Endothelial cell (in vitro differentiated cells): Measurements from ENCODE around the gene PPRC1. TPM values are rescaled to one million over a fixed set of nuclear protein-coding genes. Genes with fewer than 3 reads are reported as not detected.

Source experiments
- DNase-seq: peaks from one replicate; pipeline ENCODE4 v3.0.0; 2021; ENCODE audit warnings: low spot score
- H3K27ac Mint-ChIP-seq: one replicate; pipeline ENCODE4 v1.8.0; 2021; ENCODE audit warnings: mixed read lengths, inconsistent platforms; ENCODE audit not compliant: unreplicated experiment
- H3K27me3 Mint-ChIP-seq: one replicate; pipeline ENCODE4 v1.8.0; 2021; ENCODE audit warnings: mild to moderate bottlenecking, moderate library complexity, mixed read lengths, inconsistent platforms; ENCODE audit not compliant: unreplicated experiment
- H3K36me3 Mint-ChIP-seq: one replicate; pipeline ENCODE4 v1.8.0; 2021; ENCODE audit warnings: mild to moderate bottlenecking, low read depth, mixed read lengths, inconsistent platforms; ENCODE audit not compliant: unreplicated experiment
- H3K4me1 Mint-ChIP-seq: one replicate; pipeline ENCODE4 v1.8.0; 2021; ENCODE audit warnings: mild to moderate bottlenecking, mixed read lengths, inconsistent platforms; ENCODE audit not compliant: unreplicated experiment
- H3K4me3 Mint-ChIP-seq: one replicate; pipeline ENCODE4 v1.8.0; 2021; ENCODE audit warnings: mild to moderate bottlenecking, mixed read lengths, inconsistent platforms; ENCODE audit not compliant: unreplicated experiment
- H3K9me3 Mint-ChIP-seq: one replicate; pipeline ENCODE4 v1.8.0; 2021; ENCODE audit warnings: mixed read lengths, inconsistent platforms; ENCODE audit not compliant: unreplicated experiment
- CTCF ChIP-seq: fragments of 200-600 bp; sonication (generic); IDR thresholded peaks from one replicate; pipeline ENCODE4 v1.5.0; 2021; ENCODE audit warnings: antibody characterized with exemption; ENCODE audit not compliant: unreplicated experiment
- total RNA-seq: library from RNA; stranded (reverse); fragmentation: NEBNext Ultra II Directional; extraction: Animal tissue kit (Norgen Biotek cat#: 25700); gene quantifications from one replicate; pipeline ENCODE4 v1.2.1, GENCODE V29; 2021; ENCODE audit not compliant: unreplicated experiment

PPRC1 gene
- total RNA-seq, 1 donor from 2014 or later, result 29.9 TPM

- H3K9me3 Mint-ChIP-seq, result no peaks in the 10 kb centered on the region
- peaks cover 43% of the 10 kb centered on the region for H3K36me3 Mint-ChIP-seq
- H3K27me3 Mint-ChIP-seq, result peaks cover 14% of the 10 kb centered on the region
- H3K4me1 Mint-ChIP-seq, result peaks cover 18% of the 10 kb centered on the region
- no peak overlapping the region for H3K4me3 Mint-ChIP-seq
- DNase-seq, result no peak
- no peak overlapping the region for H3K27ac Mint-ChIP-seq
- TF ChIP-seq CTCF, result no peak
Measured at GRCh38 chr10:102140218-102140617, 7.4 kb downstream of the PPRC1 start.

- no peak for DNase-seq
- Mint-ChIP-seq H3K4me1 (peaks cover 15% of the 10 kb centered on the region), H3K27ac (no peak overlapping the region), H3K9me3 (no peaks in the 10 kb centered on the region), H3K4me3 (no peak overlapping the region), H3K36me3 (peaks cover 46% of the 10 kb centered on the region), H3K27me3 (peaks cover 14% of the 10 kb centered on the region)
- no peak for TF ChIP-seq CTCF
Measured at GRCh38 chr10:102140913-102141540, 8.2 kb downstream of the PPRC1 start.

GRCh38 chr10:102141583-102142107 is 8.8 kb downstream of the PPRC1 start:
- DNase-seq, result no peak
- Mint-ChIP-seq H3K4me1 (peaks cover 12% of the 10 kb centered on the region), H3K4me3 (no peak overlapping the region), H3K36me3 (peaks cover 49% of the 10 kb centered on the region), H3K9me3 (no peaks in the 10 kb centered on the region), H3K27me3 (peaks cover 14% of the 10 kb centered on the region), H3K27ac (no peak overlapping the region)
- TF ChIP-seq CTCF, result no peak

- Mint-ChIP-seq H3K27me3 (peaks cover 5% of the 10 kb centered on the region), H3K9me3 (no peaks in the 10 kb centered on the region), H3K36me3 (peaks cover 44% of the 10 kb centered on the region), H3K4me1 (peaks cover 11% of the 10 kb centered on the region), H3K27ac (peak overlapping the region; percentile 48), H3K4me3 (peak overlapping the region; percentile 22)
- DNase-seq, result no peak
- TF ChIP-seq CTCF, result no peak
Measured at GRCh38 chr10:102146971-102147428, 14.2 kb downstream of the PPRC1 start.

GRCh38 chr10:102147561-102147960 is 14.7 kb downstream of the PPRC1 start:
- H3K4me3 Mint-ChIP-seq, result peak overlapping the region; percentile 33
- H3K4me1 Mint-ChIP-seq, result peaks cover 11% of the 10 kb centered on the region
- no peak for DNase-seq
- H3K36me3 Mint-ChIP-seq, result peaks cover 43% of the 10 kb centered on the region
- H3K27ac Mint-ChIP-seq, result peak overlapping the region; percentile 48
- TF ChIP-seq CTCF, result no peak
- no peaks in the 10 kb centered on the region for H3K9me3 Mint-ChIP-seq
- H3K27me3 Mint-ChIP-seq, result peaks cover 5% of the 10 kb centered on the region
